Prostate gland (tissue), 2 donors: ENCODE data around the gene FLNC.

Source experiments
- POLR2A ChIP-seq: fragments of 450-650 bp; IDR thresholded peaks from one replicate; pipeline ENCODE4 v1.6.1; 2016; ENCODE audit warnings: antibody characterized with exemption, mild to moderate bottlenecking
- TF ChIP-seq, protein P1 (sequence below), 4 experiments: fragments of 200-600 bp in 2 of 4; fragments of 450-650 bp in 2 of 4; sonication (generic) in 2 of 4; IDR thresholded peaks; 1 replicate in 3 of 4; 2 replicates in 1 of 4; pipeline ENCODE4 v1.5.1; 2016 to 2019; ENCODE audit warnings: antibody characterized with exemption in 4 of 4, mild to moderate bottlenecking in 2 of 4, moderate library complexity in 2 of 4

DNA sequence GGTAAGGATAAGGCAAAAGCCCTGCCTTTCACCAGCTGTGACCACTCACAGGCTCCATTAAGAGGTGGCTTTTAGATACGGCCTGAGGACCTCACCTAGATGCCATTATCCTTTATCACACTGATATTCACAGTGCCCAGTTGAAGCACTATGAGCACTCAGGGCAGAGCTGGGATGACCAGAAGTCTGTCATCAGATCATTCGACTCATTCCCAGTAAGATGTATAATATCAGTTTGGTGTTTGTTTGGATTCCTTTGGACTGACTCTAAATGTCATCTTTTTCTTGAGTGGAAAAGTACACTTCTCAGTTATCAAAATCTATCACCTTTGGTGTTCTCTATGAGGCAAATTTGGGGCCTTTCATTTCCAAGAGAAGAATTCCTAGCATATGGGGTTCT is 19.7 kb upstream of the FLNC start:
- TF ChIP-seq, protein P1, sequence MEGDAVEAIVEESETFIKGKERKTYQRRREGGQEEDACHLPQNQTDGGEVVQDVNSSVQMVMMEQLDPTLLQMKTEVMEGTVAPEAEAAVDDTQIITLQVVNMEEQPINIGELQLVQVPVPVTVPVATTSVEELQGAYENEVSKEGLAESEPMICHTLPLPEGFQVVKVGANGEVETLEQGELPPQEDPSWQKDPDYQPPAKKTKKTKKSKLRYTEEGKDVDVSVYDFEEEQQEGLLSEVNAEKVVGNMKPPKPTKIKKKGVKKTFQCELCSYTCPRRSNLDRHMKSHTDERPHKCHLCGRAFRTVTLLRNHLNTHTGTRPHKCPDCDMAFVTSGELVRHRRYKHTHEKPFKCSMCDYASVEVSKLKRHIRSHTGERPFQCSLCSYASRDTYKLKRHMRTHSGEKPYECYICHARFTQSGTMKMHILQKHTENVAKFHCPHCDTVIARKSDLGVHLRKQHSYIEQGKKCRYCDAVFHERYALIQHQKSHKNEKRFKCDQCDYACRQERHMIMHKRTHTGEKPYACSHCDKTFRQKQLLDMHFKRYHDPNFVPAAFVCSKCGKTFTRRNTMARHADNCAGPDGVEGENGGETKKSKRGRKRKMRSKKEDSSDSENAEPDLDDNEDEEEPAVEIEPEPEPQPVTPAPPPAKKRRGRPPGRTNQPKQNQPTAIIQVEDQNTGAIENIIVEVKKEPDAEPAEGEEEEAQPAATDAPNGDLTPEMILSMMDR (IDR thresholded peaks at IDR 0.05), result no peak
- no peak for TF ChIP-seq POLR2A
